ENCODE measurements around the gene ELP4. TPM values are rescaled to one million over a fixed set of nuclear protein-coding genes. Genes with fewer than 3 reads are reported as not detected.

Gene ELP4
- total RNA-seq, 1 experiment from 2014 or later = 21.4 TPM

GRCh38 chr11:31812383-31813381 is 303.1 kb downstream of the ELP4 start (continued):
- TF ChIP-seq, protein P1, sequence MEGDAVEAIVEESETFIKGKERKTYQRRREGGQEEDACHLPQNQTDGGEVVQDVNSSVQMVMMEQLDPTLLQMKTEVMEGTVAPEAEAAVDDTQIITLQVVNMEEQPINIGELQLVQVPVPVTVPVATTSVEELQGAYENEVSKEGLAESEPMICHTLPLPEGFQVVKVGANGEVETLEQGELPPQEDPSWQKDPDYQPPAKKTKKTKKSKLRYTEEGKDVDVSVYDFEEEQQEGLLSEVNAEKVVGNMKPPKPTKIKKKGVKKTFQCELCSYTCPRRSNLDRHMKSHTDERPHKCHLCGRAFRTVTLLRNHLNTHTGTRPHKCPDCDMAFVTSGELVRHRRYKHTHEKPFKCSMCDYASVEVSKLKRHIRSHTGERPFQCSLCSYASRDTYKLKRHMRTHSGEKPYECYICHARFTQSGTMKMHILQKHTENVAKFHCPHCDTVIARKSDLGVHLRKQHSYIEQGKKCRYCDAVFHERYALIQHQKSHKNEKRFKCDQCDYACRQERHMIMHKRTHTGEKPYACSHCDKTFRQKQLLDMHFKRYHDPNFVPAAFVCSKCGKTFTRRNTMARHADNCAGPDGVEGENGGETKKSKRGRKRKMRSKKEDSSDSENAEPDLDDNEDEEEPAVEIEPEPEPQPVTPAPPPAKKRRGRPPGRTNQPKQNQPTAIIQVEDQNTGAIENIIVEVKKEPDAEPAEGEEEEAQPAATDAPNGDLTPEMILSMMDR (IDR thresholded peaks at IDR 0.05 in 2 of 3, conservative IDR thresholded peaks at IDR 0.05 in 1 of 3; ENCODE audit: borderline replicate concordance in 1 of 3, insufficient read depth in 1 of 3, low read depth in 2 of 3, low read length in 2 of 3) = no peak
- TF ChIP-seq JUND (IDR thresholded peaks at IDR 0.05) (no peak), ZFX (IDR thresholded peaks at IDR 0.05) (no peak), ELF1 (IDR thresholded peaks at IDR 0.05; ENCODE audit: borderline replicate concordance, low read depth) (no peak), RAD21 (IDR thresholded peaks at IDR 0.05; ENCODE audit: low read depth) (no peak), YY1 (IDR thresholded peaks at IDR 0.05; ENCODE audit: extremely low read depth, insufficient replicate concordance, low read depth, low read length) (no peak), EZH2 (IDR thresholded peaks at IDR 0.05) (no peak)

DNA sequence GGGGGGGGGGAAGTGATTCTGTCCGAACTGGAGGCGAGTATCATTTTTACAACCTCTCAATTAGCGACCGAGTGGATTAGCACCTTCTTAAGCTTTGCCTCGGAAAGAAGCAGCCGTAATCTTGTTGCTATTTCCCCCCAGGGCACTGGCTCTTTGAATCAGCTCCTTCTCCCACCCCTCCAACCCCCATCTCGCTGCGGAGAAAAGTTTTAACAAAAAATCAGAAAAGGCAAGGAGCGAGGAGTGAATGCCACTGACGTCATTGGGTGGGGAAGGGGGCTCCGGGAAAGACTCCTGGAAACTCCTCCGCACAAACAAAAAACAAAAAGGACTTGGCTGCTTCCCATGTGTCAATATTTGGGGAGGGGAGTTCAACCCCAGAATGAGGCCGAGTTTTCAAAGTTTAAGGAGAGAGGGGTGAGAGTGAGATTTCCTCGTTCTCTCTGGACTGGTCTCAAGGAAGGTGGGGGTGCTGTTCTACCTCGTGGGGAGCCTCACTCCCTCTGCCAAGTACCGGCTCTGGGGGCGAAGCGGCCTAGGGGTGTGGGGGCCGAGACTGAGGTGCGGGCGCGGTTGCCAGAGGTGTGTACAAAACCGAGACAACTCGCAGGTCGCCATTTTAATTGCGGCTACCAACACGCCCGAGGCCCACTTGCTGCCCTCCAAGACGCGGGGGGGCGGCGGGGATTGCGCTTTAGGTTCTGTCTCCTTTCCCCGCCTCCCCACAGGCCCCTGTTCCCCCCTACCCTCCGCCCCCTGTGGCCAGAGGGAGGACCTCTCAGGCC is 304.0 kb downstream of the ELP4 start:
- no peaks in the 10 kb centered on the region for H3K9me3 ChIP-seq (ENCODE audit: control insufficient read depth in 1 of 2, insufficient read depth in 1 of 2, low read depth in 1 of 2, low read length in 2 of 2)
- BruUV-seq (replicated peaks) = no TSS peak
- H3K4me2 ChIP-seq (ENCODE audit: low read length) = no peak overlapping the region
- DNase-seq (ENCODE audit: low read depth, low spot score) (no peak), ATAC-seq (no peak)
- no peaks in the 10 kb centered on the region for H3K27me3 ChIP-seq (ENCODE audit: insufficient read depth, low read length)
- CTCF ChIA-PET = no interaction called here
- no peak overlapping the region for H3K9ac ChIP-seq (ENCODE audit: low read length)
- H2AFZ ChIP-seq (ENCODE audit: low read depth, low read length, poor library complexity, severe bottlenecking) = no peak overlapping the region
- no peaks in the 10 kb centered on the region for H3K79me2 ChIP-seq (ENCODE audit: insufficient read depth, low read length)
- peaks cover 0 to 22% of the 10 kb centered on the region in 2 experiments; a peak in 2 of 4 replicates for H3K4me1 ChIP-seq (ENCODE audit: control insufficient read depth in 1 of 2, insufficient read depth in 2 of 2, low read length in 2 of 2)
- RAD21 ChIA-PET (ENCODE audit: low non-redundant PET in 1 of 2, low total read pairs in 2 of 2, uncharacterized antibody in 2 of 2, unreplicated experiment in 2 of 2) = no interaction called here
- intact Hi-C loops (cut with micrococcal nuclease) = no loop called here
- H3K27ac ChIP-seq (ENCODE audit: low read depth, low read length) = no peak overlapping the region
- no peak overlapping the region for H3K4me3 ChIP-seq (replicated peaks in 1 of 2; ENCODE audit: low read depth in 1 of 2, low read length in 2 of 2)
- no peaks in the 10 kb centered on the region for H4K20me1 ChIP-seq (ENCODE audit: insufficient read depth)
- POLR2A ChIA-PET = no interaction called here
- no peaks in the 10 kb centered on the region for H3K36me3 ChIP-seq (ENCODE audit: control insufficient read depth in 1 of 2, insufficient read depth in 2 of 2, low read length in 2 of 2)
- H3K9me2 ChIP-seq (ENCODE audit: insufficient read depth) = no peaks in the 10 kb centered on the region
- TF ChIP-seq CEBPB (IDR thresholded peaks at IDR 0.05; ENCODE audit: low read depth) (no peak), ATF3 (IDR thresholded peaks at IDR 0.05) (no peak), EGR1 (IDR thresholded peaks at IDR 0.05; ENCODE audit: low read depth) (no peak), ZNF274 (IDR thresholded peaks at IDR 0.05; ENCODE audit: low read depth, low read length) (no peak), SIN3A (IDR thresholded peaks at IDR 0.05; ENCODE audit: low read depth) (no peak), SP1 (IDR thresholded peaks at IDR 0.05; ENCODE audit: low read depth) (no peak)
- TF ChIP-seq, protein P2, sequence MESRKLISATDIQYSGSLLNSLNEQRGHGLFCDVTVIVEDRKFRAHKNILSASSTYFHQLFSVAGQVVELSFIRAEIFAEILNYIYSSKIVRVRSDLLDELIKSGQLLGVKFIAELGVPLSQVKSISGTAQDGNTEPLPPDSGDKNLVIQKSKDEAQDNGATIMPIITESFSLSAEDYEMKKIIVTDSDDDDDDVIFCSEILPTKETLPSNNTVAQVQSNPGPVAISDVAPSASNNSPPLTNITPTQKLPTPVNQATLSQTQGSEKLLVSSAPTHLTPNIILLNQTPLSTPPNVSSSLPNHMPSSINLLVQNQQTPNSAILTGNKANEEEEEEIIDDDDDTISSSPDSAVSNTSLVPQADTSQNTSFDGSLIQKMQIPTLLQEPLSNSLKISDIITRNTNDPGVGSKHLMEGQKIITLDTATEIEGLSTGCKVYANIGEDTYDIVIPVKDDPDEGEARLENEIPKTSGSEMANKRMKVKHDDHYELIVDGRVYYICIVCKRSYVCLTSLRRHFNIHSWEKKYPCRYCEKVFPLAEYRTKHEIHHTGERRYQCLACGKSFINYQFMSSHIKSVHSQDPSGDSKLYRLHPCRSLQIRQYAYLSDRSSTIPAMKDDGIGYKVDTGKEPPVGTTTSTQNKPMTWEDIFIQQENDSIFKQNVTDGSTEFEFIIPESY (IDR thresholded peaks at IDR 0.05; ENCODE audit: extremely low read depth, insufficient replicate concordance, low read length) = no peak
- TF ChIP-seq, protein P3, sequence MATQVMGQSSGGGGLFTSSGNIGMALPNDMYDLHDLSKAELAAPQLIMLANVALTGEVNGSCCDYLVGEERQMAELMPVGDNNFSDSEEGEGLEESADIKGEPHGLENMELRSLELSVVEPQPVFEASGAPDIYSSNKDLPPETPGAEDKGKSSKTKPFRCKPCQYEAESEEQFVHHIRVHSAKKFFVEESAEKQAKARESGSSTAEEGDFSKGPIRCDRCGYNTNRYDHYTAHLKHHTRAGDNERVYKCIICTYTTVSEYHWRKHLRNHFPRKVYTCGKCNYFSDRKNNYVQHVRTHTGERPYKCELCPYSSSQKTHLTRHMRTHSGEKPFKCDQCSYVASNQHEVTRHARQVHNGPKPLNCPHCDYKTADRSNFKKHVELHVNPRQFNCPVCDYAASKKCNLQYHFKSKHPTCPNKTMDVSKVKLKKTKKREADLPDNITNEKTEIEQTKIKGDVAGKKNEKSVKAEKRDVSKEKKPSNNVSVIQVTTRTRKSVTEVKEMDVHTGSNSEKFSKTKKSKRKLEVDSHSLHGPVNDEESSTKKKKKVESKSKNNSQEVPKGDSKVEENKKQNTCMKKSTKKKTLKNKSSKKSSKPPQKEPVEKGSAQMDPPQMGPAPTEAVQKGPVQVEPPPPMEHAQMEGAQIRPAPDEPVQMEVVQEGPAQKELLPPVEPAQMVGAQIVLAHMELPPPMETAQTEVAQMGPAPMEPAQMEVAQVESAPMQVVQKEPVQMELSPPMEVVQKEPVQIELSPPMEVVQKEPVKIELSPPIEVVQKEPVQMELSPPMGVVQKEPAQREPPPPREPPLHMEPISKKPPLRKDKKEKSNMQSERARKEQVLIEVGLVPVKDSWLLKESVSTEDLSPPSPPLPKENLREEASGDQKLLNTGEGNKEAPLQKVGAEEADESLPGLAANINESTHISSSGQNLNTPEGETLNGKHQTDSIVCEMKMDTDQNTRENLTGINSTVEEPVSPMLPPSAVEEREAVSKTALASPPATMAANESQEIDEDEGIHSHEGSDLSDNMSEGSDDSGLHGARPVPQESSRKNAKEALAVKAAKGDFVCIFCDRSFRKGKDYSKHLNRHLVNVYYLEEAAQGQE (IDR thresholded peaks at IDR 0.05; ENCODE audit: low read depth) = no peak

Measured in HCT116 (cell line).